GM23338 (cell line): ENCODE measurements around the gene LCN12. TPM values are rescaled to one million over a fixed set of nuclear protein-coding genes. Genes with fewer than 3 reads are reported as not detected.

Experiments used
- ATAC-seq: fragments of 200-7000 bp; cut with Tn5 transposase; 3 replicates; pipeline ENCODE4 v1.9.1; 2020
- DNase-seq: peaks from one replicate; pipeline ENCODE4 v3.0.0-alpha.2; 2015; ENCODE audit warnings: low spot score
- H2AFZ ChIP-seq: fragments of 200-600 bp; sonication (generic); 2 replicates; pipeline ENCODE4 v1.8.0; 2016; ENCODE audit warnings: antibody characterized with exemption, mild to moderate bottlenecking, moderate library complexity
- H3F3A ChIP-seq: fragments of 200-600 bp; sonication (generic); replicated peaks from 2 replicates; pipeline ENCODE4 v1.8.0; 2017; ENCODE audit warnings: antibody characterized with exemption, mixed run types, low read depth
- H3K27ac ChIP-seq: fragments of 200-600 bp; sonication (generic); 2 replicates; pipeline ENCODE4 v1.6.1; 2016; ENCODE audit warnings: low read depth
- H3K27me3 ChIP-seq: fragments of 200-600 bp; sonication (generic); 2 replicates; pipeline ENCODE4 v1.8.0; 2016; ENCODE audit warnings: mild to moderate bottlenecking, mixed run types, moderate library complexity; ENCODE audit not compliant: insufficient read depth
- H3K36me3 ChIP-seq: fragments of 200-600 bp; sonication (generic); 2 replicates; pipeline ENCODE4 v1.8.0; 2016; ENCODE audit warnings: mild to moderate bottlenecking; ENCODE audit not compliant: insufficient read depth
- H3K4me1 ChIP-seq: fragments of 200-600 bp; sonication (generic); 2 replicates; pipeline ENCODE4 v1.8.0; 2016; ENCODE audit warnings: mild to moderate bottlenecking, moderate library complexity; ENCODE audit not compliant: insufficient read depth
- H3K4me2 ChIP-seq: fragments of 200-600 bp; sonication (generic); 2 replicates; pipeline ENCODE4 v1.7.1; 2017; ENCODE audit warnings: mixed run types
- H3K4me3 ChIP-seq: fragments of 200-600 bp; sonication (generic); 2 replicates; pipeline ENCODE4 v1.6.1; 2016; ENCODE audit warnings: mixed run types
- H3K79me2 ChIP-seq: fragments of 200-600 bp; sonication (generic); replicated peaks from 2 replicates; pipeline ENCODE4 v1.8.0; 2017; ENCODE audit warnings: mild to moderate bottlenecking; ENCODE audit not compliant: insufficient read depth
- H3K9me2 ChIP-seq: fragments of 200-600 bp; sonication (generic); 2 replicates; pipeline ENCODE4 v1.8.0; 2017; ENCODE audit not compliant: insufficient read depth
- H4K20me1 ChIP-seq: fragments of 200-600 bp; sonication (generic); replicated peaks from 2 replicates; pipeline ENCODE4 v1.8.0; 2017; ENCODE audit warnings: mild to moderate bottlenecking; ENCODE audit not compliant: insufficient read depth
- H3K27ac Mint-ChIP-seq: 2 replicates; pipeline ENCODE4 v1.8.0; 2020; ENCODE audit warnings: inconsistent platforms, mild to moderate bottlenecking, moderate library complexity, mixed read lengths
- H3K27me3 Mint-ChIP-seq: 3 replicates; pipeline ENCODE4 v1.8.0; 2022; ENCODE audit warnings: low read depth, mild to moderate bottlenecking, moderate library complexity, mixed read lengths, inconsistent platforms; ENCODE audit not compliant: insufficient read depth, poor library complexity
- H3K36me3 Mint-ChIP-seq: 3 replicates; pipeline ENCODE4 v1.8.0; 2021; ENCODE audit warnings: low read depth, mild to moderate bottlenecking, inconsistent platforms, moderate library complexity, mixed read lengths
- H3K4me1 Mint-ChIP-seq: 3 replicates; pipeline ENCODE4 v1.8.0; 2020; ENCODE audit warnings: mild to moderate bottlenecking, inconsistent platforms, mixed read lengths
- H3K4me3 Mint-ChIP-seq: 3 replicates; pipeline ENCODE4 v1.8.0; 2021; ENCODE audit warnings: moderate library complexity, mild to moderate bottlenecking, inconsistent platforms, mixed read lengths
- H3K9me3 Mint-ChIP-seq: 3 replicates; pipeline ENCODE4 v1.8.0; 2020; ENCODE audit warnings: moderate library complexity, mild to moderate bottlenecking, inconsistent platforms, mixed read lengths
- CREB1 ChIP-seq: fragments of 250-450 bp; sonication (Bioruptor Pico); IDR thresholded peaks from 2 replicates; pipeline ENCODE4 v1.5.0; 2020; ENCODE audit warnings: low read depth, mild to moderate bottlenecking, moderate library complexity
- CTCF ChIP-seq, 2 experiments: fragments of 200-600 bp in 1 of 2; sonication (generic) in 1 of 2; conservative IDR thresholded peaks; 2 replicates each; pipeline versions ENCODE4 v1.5.1 to v1.6.1; 2016 to 2017; ENCODE audit warnings: antibody characterized with exemption in 2 of 2, low read depth in 2 of 2, mild to moderate bottlenecking in 2 of 2, moderate library complexity in 1 of 2
- ETS1 ChIP-seq: IDR thresholded peaks from 2 replicates; pipeline ENCODE4 v1.6.1; 2016; ENCODE audit warnings: antibody characterized with exemption
- EZH2 ChIP-seq: fragments of 200-600 bp; sonication (generic); IDR thresholded peaks from one replicate; pipeline ENCODE4 v1.8.0; 2017; ENCODE audit warnings: antibody characterized with exemption, mild to moderate bottlenecking, low read depth; ENCODE audit not compliant: unreplicated experiment
- EZH2phosphoT487 ChIP-seq: fragments of 200-600 bp; sonication (generic); IDR thresholded peaks from one replicate; pipeline ENCODE4 v1.8.1; 2018; ENCODE audit warnings: antibody characterized with exemption; ENCODE audit not compliant: unreplicated experiment
- JUNB ChIP-seq: IDR thresholded peaks from one replicate; pipeline ENCODE4 v1.6.1; 2016; ENCODE audit warnings: antibody characterized with exemption; ENCODE audit not compliant: unreplicated experiment
- NANOG ChIP-seq: IDR thresholded peaks from 2 replicates; pipeline ENCODE4 v1.6.1; 2016; ENCODE audit warnings: antibody characterized with exemption, borderline replicate concordance
- POLR2AphosphoS5 ChIP-seq: IDR thresholded peaks from 2 replicates; pipeline ENCODE4 v1.6.1; 2016; ENCODE audit warnings: antibody characterized with exemption, low read depth
- REST ChIP-seq: IDR thresholded peaks from one replicate; pipeline ENCODE4 v1.6.1; 2018; ENCODE audit warnings: antibody characterized with exemption; ENCODE audit not compliant: unreplicated experiment
- STAT1 ChIP-seq: IDR thresholded peaks from one replicate; pipeline ENCODE4 v1.6.1; 2016; ENCODE audit warnings: antibody characterized with exemption; ENCODE audit not compliant: unreplicated experiment
- ZNF331 ChIP-seq: fragments of 250-450 bp; sonication (Bioruptor Pico); IDR thresholded peaks from 2 replicates; pipeline ENCODE4 v1.5.0; 2020; ENCODE audit warnings: low read depth, mild to moderate bottlenecking, moderate library complexity
- ZNF462 ChIP-seq: fragments of 250-450 bp; sonication (Bioruptor Pico); IDR thresholded peaks from 2 replicates; pipeline ENCODE4 v1.5.0; 2020; ENCODE audit warnings: mild to moderate bottlenecking, moderate library complexity
- polyA plus RNA-seq: library from polyadenylated mRNA; unstranded; fragments of >200 nt; fragmentation: Nextera tagmentation; extraction: Ambion mirVana; gene quantifications from 2 replicates; pipeline ENCODE4 v1.2.1, GENCODE V29; 2016
- total RNA-seq: library from RNA; depleted of rRNA; stranded (reverse); fragments of >200 nt; shearing (Covaris generic); gene quantifications from 2 replicates; pipeline ENCODE4 v1.2.3, GENCODE V29; 2014

The LCN12 gene
- total and polyA plus RNA-seq, 2 experiments from 2014 or later: 0.39 to 0.69 TPM

GRCh38 chr9:136916330-136917184, 35.5 kb upstream of the LCN12 start:
- Mint-ChIP-seq H3K4me1 (no peaks in the 10 kb centered on the region), H3K27ac (no peak overlapping the region), H3K9me3 (no peaks in the 10 kb centered on the region), H3K36me3 (peaks cover 49% of the 10 kb centered on the region), H3K4me3 (no peak overlapping the region), H3K27me3 (peaks cover 12% of the 10 kb centered on the region)
- DNase-seq (no peak), ATAC-seq (no peak)
- no peak overlapping the region for H3K27ac ChIP-seq
- H2AFZ ChIP-seq: no peak overlapping the region
- peaks cover 7% of the 10 kb centered on the region; the same call in 1 of the 2 replicates for H4K20me1 ChIP-seq
- no peak overlapping the region for H3K4me3 ChIP-seq
- H3K4me1 ChIP-seq: no peaks in the 10 kb centered on the region
- no peaks in the 10 kb centered on the region for H3F3A ChIP-seq
- H3K4me2 ChIP-seq: no peak overlapping the region
- H3K79me2 ChIP-seq: no peaks in the 10 kb centered on the region; the same call in 1 of the 2 replicates
- no peaks in the 10 kb centered on the region for H3K9me2 ChIP-seq
- H3K36me3 ChIP-seq: peaks cover 5% of the 10 kb centered on the region
- no peak for TF ChIP-seq ZNF462
- no peak for TF ChIP-seq JUNB
- no peak for TF ChIP-seq CTCF (conservative IDR thresholded peaks at IDR 0.05; ENCODE audit: low read depth in 2 of 2)
- TF ChIP-seq POLR2AphosphoS5: no peak
- no peak for TF ChIP-seq EZH2
- TF ChIP-seq ETS1: no peak
- no peak for TF ChIP-seq REST
- no peak for TF ChIP-seq CREB1 (CRISPR knock-in tag)
- no peak for TF ChIP-seq EZH2phosphoT487
- TF ChIP-seq NANOG: no peak
- no peak for TF ChIP-seq ZNF331
- TF ChIP-seq STAT1: no peak
- no peaks in the 10 kb centered on the region for H3K27me3 ChIP-seq
